ENCODE data around the gene KLHL26.

Gene KLHL26

GRCh38 chr19:18637673-18638630 lies 1.1 kb downstream of the KLHL26 start:
- no peak for DNase-seq (ENCODE audit: extremely low read depth, low read depth)

GRCh38 chr19:18639706-18640243 lies 2.9 kb downstream of the KLHL26 start:
- DNase-seq (ENCODE audit: extremely low read depth, low read depth), result no peak
- TF ChIP-seq CTCF (IDR thresholded peaks at IDR 0.05; ENCODE audit: low read depth, low read length), result no peak

More at GRCh38 chr19:18637673-18638630, 1.1 kb downstream of the KLHL26 start:
- no peak; the same call in 1 of the 2 replicates for TF ChIP-seq CTCF (IDR thresholded peaks at IDR 0.05; ENCODE audit: low read depth, low read length)

GRCh38 chr19:18644196-18645034 lies 7.6 kb downstream of the KLHL26 start:
- DNase-seq (ENCODE audit: extremely low read depth, low read depth), result no peak
- TF ChIP-seq CTCF (IDR thresholded peaks at IDR 0.05; ENCODE audit: low read depth, low read length), result no peak

GRCh38 chr19:18645035-18645511 lies 8.2 kb downstream of the KLHL26 start:
- TF ChIP-seq CTCF (IDR thresholded peaks at IDR 0.05; ENCODE audit: low read depth, low read length), result no peak
- no peak for DNase-seq (ENCODE audit: extremely low read depth, low read depth)

GRCh38 chr19:18646535-18647370 lies 9.9 kb downstream of the KLHL26 start:
- no peak for TF ChIP-seq CTCF (IDR thresholded peaks at IDR 0.05; ENCODE audit: low read depth, low read length)
- no peak for DNase-seq (ENCODE audit: extremely low read depth, low read depth)

GRCh38 chr19:18647371-18647767 lies 10.5 kb downstream of the KLHL26 start:
- TF ChIP-seq CTCF (IDR thresholded peaks at IDR 0.05; ENCODE audit: low read depth, low read length), result no peak

More at GRCh38 chr19:18647371-18647767, 10.5 kb downstream of the KLHL26 start:
- DNase-seq (ENCODE audit: extremely low read depth, low read depth), result no peak

All from AG09319 (cell line).